ENCODE results near the gene TMEM62. TPM values are rescaled to one million over a fixed set of nuclear protein-coding genes. Genes with fewer than 3 reads are reported as not detected.

The TMEM62 gene
- polyA plus RNA-seq, 2 of the 4 experiments (the other 2 are of a cell fraction) = 6.9 to 7.8 TPM

- H3K9me3 ChIP-seq = no peaks in the 10 kb centered on the region
- H3K4me1 ChIP-seq = peaks cover 7% of the 10 kb centered on the region; the same call in 2 of the 3 replicates
- FAIRE-seq = no peak
- CTCF ChIA-PET = no interaction called here
- POLR2A ChIA-PET = no interaction called here
- no peak overlapping the region for H3K4me3 ChIP-seq
- no peak for DNase-seq (ENCODE audit: low read depth in 1 of 2, low spot score in 1 of 2)
- H3K4me2 ChIP-seq = no peak overlapping the region
- TF ChIP-seq RNF2 (IDR thresholded peaks at IDR 0.05; ENCODE audit: borderline replicate concordance, low read depth) (no peak), MAFK (IDR thresholded peaks at IDR 0.05; ENCODE audit: partially characterized antibody) (no peak), ELK1 (IDR thresholded peaks at IDR 0.05; ENCODE audit: low read depth, low read length) (no peak)
- no peak overlapping the region for H3K27ac ChIP-seq
- 100% methylated on average over 1 of the region's 1 CpG for WGBS (ENCODE audit: missing lambda C conversion rate)
- no peak for ATAC-seq
Measured at GRCh38 chr15:43093026-43093425, 40.4 kb upstream of the TMEM62 start.

GRCh38 chr15:43094416-43095030 lies 38.9 kb upstream of the TMEM62 start:
- Histone ChIP-seq H3K4me3 (no peak overlapping the region), H3K4me1 (peaks cover 7% of the 10 kb centered on the region; the same call in 2 of the 3 replicates), H3K27ac (no peak overlapping the region), H3K9me3 (no peaks in the 10 kb centered on the region), H3K4me2 (no peak overlapping the region)
- POLR2A ChIA-PET = no interaction called here
- DNase-seq (ENCODE audit: low read depth in 1 of 2, low spot score in 1 of 2) (no peak), ATAC-seq (no peak), FAIRE-seq (no peak)
- WGBS (ENCODE audit: missing lambda C conversion rate) = 93% methylated on average over 1 of the region's 1 CpG
- TF ChIP-seq HOXA7 (CRISPR knock-in tag; IDR thresholded peaks at IDR 0.05) = no peak
- TF ChIP-seq HDAC2 (IDR thresholded peaks at IDR 0.05) = no peak
- TF ChIP-seq HOXB5 (CRISPR knock-in tag; IDR thresholded peaks at IDR 0.05) = no peak
- no peak for TF ChIP-seq CHD2 (IDR thresholded peaks at IDR 0.05; ENCODE audit: low read length, partially characterized antibody)
- TF ChIP-seq ATOH8 (CRISPR knock-in tag; IDR thresholded peaks at IDR 0.05; ENCODE audit: low read depth) = no peak
- no peak for TF ChIP-seq MAFK (IDR thresholded peaks at IDR 0.05; ENCODE audit: partially characterized antibody)
- TF ChIP-seq PBX3 (IDR thresholded peaks at IDR 0.05) = no peak
- no peak for TF ChIP-seq KDM5A (IDR thresholded peaks at IDR 0.05)
- no peak for TF ChIP-seq JUNB (IDR thresholded peaks at IDR 0.05)
- TF ChIP-seq PHF8 (IDR thresholded peaks at IDR 0.05; ENCODE audit: borderline replicate concordance, low read depth) = no peak
- no peak for TF ChIP-seq NFE2L2 (conservative IDR thresholded peaks at IDR 0.05; ENCODE audit: low read length)
- no peak for TF ChIP-seq GATA3 (IDR thresholded peaks at IDR 0.05; ENCODE audit: borderline replicate concordance)
- no peak for TF ChIP-seq EP300 (IDR thresholded peaks at IDR 0.05)
- no peak for TF ChIP-seq FOSB (CRISPR knock-in tag; IDR thresholded peaks at IDR 0.05)
- no peak for TF ChIP-seq HEYL (CRISPR knock-in tag; IDR thresholded peaks at IDR 0.05)
- TF ChIP-seq RAD21 (conservative IDR thresholded peaks at IDR 0.05 in 1 of 2, IDR thresholded peaks at IDR 0.05 in 1 of 2) = no peak
- no peak for TF ChIP-seq ZC3H11A (IDR thresholded peaks at IDR 0.05)
- CTCF ChIA-PET = no interaction called here

GRCh38 chr15:43095243-43095642 lies 38.1 kb upstream of the TMEM62 start:
- H3K4me2 ChIP-seq = no peak overlapping the region
- ChIA-PET CTCF (interaction anchor here (0.6 kb wide), 1 partner anchor 8 kb away, joined by 4 read pairs; no protein-coding TSS in a partner anchor), POLR2A (no interaction called here)
- WGBS (ENCODE audit: missing lambda C conversion rate) = 45% methylated on average over 1 of the region's 1 CpG
- no peak for FAIRE-seq
- ATAC-seq = no peak
- no peak overlapping the region for H3K27ac ChIP-seq
- H3K4me3 ChIP-seq = no peak overlapping the region
- TF ChIP-seq RARB (CRISPR knock-in tag; IDR thresholded peaks at IDR 0.05) (no peak), PBX3 (IDR thresholded peaks at IDR 0.05) (no peak)
- peaks cover 7% of the 10 kb centered on the region; the same call in 2 of the 3 replicates for H3K4me1 ChIP-seq
- H3K9me3 ChIP-seq = no peaks in the 10 kb centered on the region
- no peak for DNase-seq (ENCODE audit: low read depth in 1 of 2, low spot score in 1 of 2)
